HUES6 (cell line): ENCODE results near the gene THAP4.
"Not testable (repeated sequence)": the region's sequence is repeated elsewhere in the genome, so short reads cannot be mapped to it uniquely, and the experiment has no call there.

Experiments used
- H3K27ac ChIP-seq: 2 replicates; pipeline ENCODE4 v1.7.0; 2013; ENCODE audit warnings: low read depth, mild to moderate bottlenecking, low read length, inconsistent platforms
- H3K27me3 ChIP-seq: 2 replicates; pipeline ENCODE4 v1.6.1; 2013; ENCODE audit warnings: low read length; ENCODE audit not compliant: control insufficient read depth, insufficient read depth
- H3K36me3 ChIP-seq: 2 replicates; pipeline ENCODE4 v1.6.1; 2013; ENCODE audit warnings: low read length; ENCODE audit not compliant: control insufficient read depth, insufficient read depth
- H3K4me1 ChIP-seq: 2 replicates; pipeline ENCODE4 v1.6.1; 2013; ENCODE audit warnings: low read length; ENCODE audit not compliant: control insufficient read depth, insufficient read depth
- H3K4me3 ChIP-seq: 2 replicates; pipeline ENCODE4 v1.5.1; 2013; ENCODE audit warnings: low read depth, low read length
- H3K9ac ChIP-seq: one replicate; pipeline ENCODE4 v1.6.1; 2013; ENCODE audit warnings: mild to moderate bottlenecking, low read length
- H3K9me3 ChIP-seq: 2 replicates; pipeline ENCODE4 v1.6.1; 2013; ENCODE audit warnings: low read depth, low read length; ENCODE audit not compliant: control insufficient read depth, insufficient read depth

Gene THAP4

GRCh38 chr2:241592126-241592845 is 44.7 kb downstream of the THAP4 start:
- Histone ChIP-seq H3K27me3 (no peaks in the 10 kb centered on the region), H3K4me1 (no peaks in the 10 kb centered on the region), H3K9ac (no peak overlapping the region), H3K36me3 (peaks cover 28% of the 10 kb centered on the region), H3K4me3 (no peak overlapping the region), H3K9me3 (peaks cover 8% of the 10 kb centered on the region), H3K27ac (no peak overlapping the region)

- H3K36me3 ChIP-seq, result peaks cover 35% of the 10 kb centered on the region
- H3K9ac ChIP-seq, H3K27ac ChIP-seq, H3K27me3 ChIP-seq, H3K4me1 ChIP-seq, H3K4me3 ChIP-seq: not testable (repeated sequence)
- peaks cover 20% of the 10 kb centered on the region for H3K9me3 ChIP-seq
Observed at GRCh38 chr2:241590496-241591455, 46.2 kb downstream of the THAP4 start.

GRCh38 chr2:241589863-241590262 is 47.1 kb downstream of the THAP4 start:
- peaks cover 43% of the 10 kb centered on the region for H3K36me3 ChIP-seq

GRCh38 chr2:241586564-241587264 is 50.2 kb downstream of the THAP4 start:
- Histone ChIP-seq H3K27ac (no peak overlapping the region), H3K4me3 (no peak overlapping the region), H3K4me1 (peaks cover 7% of the 10 kb centered on the region; the same call in 1 of the 2 replicates), H3K27me3 (no peaks in the 10 kb centered on the region), H3K9me3 (peaks cover 40% of the 10 kb centered on the region), H3K36me3 (peaks cover 49% of the 10 kb centered on the region), H3K9ac (no peak overlapping the region)

More at GRCh38 chr2:241589863-241590262, 47.1 kb downstream of the THAP4 start:
- H3K4me3 ChIP-seq, H3K9ac ChIP-seq, H3K27me3 ChIP-seq, H3K27ac ChIP-seq, H3K4me1 ChIP-seq: not testable (repeated sequence)
- peaks cover 23% of the 10 kb centered on the region for H3K9me3 ChIP-seq

- no peaks in the 10 kb centered on the region for H3K27me3 ChIP-seq
- H3K4me1 ChIP-seq, result peaks cover 7% of the 10 kb centered on the region; the same call in 1 of the 2 replicates
- no peak overlapping the region for H3K9ac ChIP-seq
- no peak overlapping the region for H3K4me3 ChIP-seq
- H3K36me3 ChIP-seq, result peaks cover 49% of the 10 kb centered on the region
- peaks cover 40% of the 10 kb centered on the region for H3K9me3 ChIP-seq
- peak overlapping the region; percentile 59; the same call in 1 of the 2 replicates for H3K27ac ChIP-seq
Observed at GRCh38 chr2:241584436-241584835, 52.5 kb downstream of the THAP4 start.

- Histone ChIP-seq H3K9ac (no peak overlapping the region), H3K27me3 (no peaks in the 10 kb centered on the region), H3K4me1 (peaks cover 7% of the 10 kb centered on the region; the same call in 1 of the 2 replicates), H3K9me3 (peaks cover 36% of the 10 kb centered on the region), H3K4me3 (no peak overlapping the region), H3K27ac (no peak overlapping the region), H3K36me3 (peaks cover 43% of the 10 kb centered on the region)
Observed at GRCh38 chr2:241582806-241583205, 54.2 kb downstream of the THAP4 start.

GRCh38 chr2:241582328-241582727 is 54.6 kb downstream of the THAP4 start:
- H3K4me1 ChIP-seq, result peaks cover 7% of the 10 kb centered on the region; the same call in 1 of the 2 replicates
- peaks cover 35% of the 10 kb centered on the region for H3K9me3 ChIP-seq
- no peaks in the 10 kb centered on the region for H3K27me3 ChIP-seq
- H3K36me3 ChIP-seq, result peaks cover 43% of the 10 kb centered on the region
- H3K4me3 ChIP-seq, result no peak overlapping the region
- no peak overlapping the region for H3K27ac ChIP-seq
- H3K9ac ChIP-seq, result no peak overlapping the region

GRCh38 chr2:241579281-241579680 is 57.7 kb downstream of the THAP4 start:
- H3K36me3 ChIP-seq, result peaks cover 24% of the 10 kb centered on the region
- H3K9ac ChIP-seq, result no peak overlapping the region
- H3K9me3 ChIP-seq, result peaks cover 20% of the 10 kb centered on the region
- no peaks in the 10 kb centered on the region for H3K27me3 ChIP-seq
- no peak overlapping the region for H3K4me3 ChIP-seq
- peaks cover under 1% of the 10 kb centered on the region; the same call in 1 of the 2 replicates for H3K4me1 ChIP-seq
- no peak overlapping the region for H3K27ac ChIP-seq

- Histone ChIP-seq H3K27ac (no peak overlapping the region), H3K27me3 (no peaks in the 10 kb centered on the region)
Observed at GRCh38 chr2:241577413-241578122, 59.4 kb downstream of the THAP4 start.

GRCh38 chr2:241576293-241576654 is 60.7 kb downstream of the THAP4 start:
- Histone ChIP-seq H3K9ac (no peak overlapping the region), H3K27me3 (no peaks in the 10 kb centered on the region), H3K4me1 (no peaks in the 10 kb centered on the region), H3K36me3 (peaks cover 25% of the 10 kb centered on the region), H3K9me3 (peaks cover 2% of the 10 kb centered on the region; the same call in 1 of the 2 replicates), H3K4me3 (no peak overlapping the region), H3K27ac (no peak overlapping the region)

More at GRCh38 chr2:241577413-241578122, 59.4 kb downstream of the THAP4 start:
- Histone ChIP-seq H3K9ac (no peak overlapping the region), H3K4me3 (no peak overlapping the region), H3K36me3 (peaks cover 20% of the 10 kb centered on the region), H3K4me1 (no peaks in the 10 kb centered on the region), H3K9me3 (peaks cover 11% of the 10 kb centered on the region)
